SHP77 treated with DMSO at 0.1 percent for 48 hours (cell line): ENCODE data around the gene IGSF9B.

Experiments used
- DNase-seq: peaks from one replicate; lab custom pipeline; 2025; lab: John Stamatoyannopoulos, UW

Gene IGSF9B

DNA sequence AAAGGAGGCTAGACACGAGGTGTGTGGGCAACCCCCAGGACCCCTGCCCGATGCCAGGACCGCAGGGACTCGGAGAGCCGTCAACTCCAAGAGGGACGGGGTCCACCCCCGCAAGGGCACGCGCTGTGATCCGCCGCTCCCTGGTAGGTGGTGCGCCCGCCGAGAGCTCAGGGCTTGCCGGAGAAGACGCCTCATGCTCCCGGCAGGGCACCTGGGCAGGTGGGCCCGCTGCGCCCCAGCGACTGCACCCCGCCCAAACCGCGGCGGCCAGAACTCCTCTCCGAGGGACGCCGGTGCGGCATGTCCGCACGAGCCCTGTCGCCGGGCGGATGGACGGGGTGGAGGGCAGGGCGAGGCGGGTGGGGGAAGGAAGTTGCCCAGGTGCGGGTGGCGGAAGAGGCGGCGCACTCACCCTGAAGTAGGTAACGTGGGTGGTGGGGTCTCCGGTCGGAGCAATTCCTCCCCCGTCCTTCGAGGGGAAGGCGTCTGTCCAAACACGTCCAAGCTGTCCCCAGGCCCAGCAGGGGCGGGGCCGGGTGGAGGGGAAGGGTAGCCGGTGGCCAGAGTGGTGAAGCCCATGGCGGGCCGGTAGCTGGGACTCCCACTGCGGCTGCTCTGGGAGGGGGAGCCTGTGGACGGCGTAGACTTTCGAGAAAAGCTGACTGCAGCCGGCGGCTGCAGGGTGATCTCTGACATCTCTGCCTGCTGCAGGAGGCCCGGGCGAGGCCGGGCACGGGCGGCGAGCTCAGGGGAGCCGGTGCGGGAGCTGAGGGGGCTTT, 37.2 kb downstream of the IGSF9B start:
- DNase-seq = no peak

DNA sequence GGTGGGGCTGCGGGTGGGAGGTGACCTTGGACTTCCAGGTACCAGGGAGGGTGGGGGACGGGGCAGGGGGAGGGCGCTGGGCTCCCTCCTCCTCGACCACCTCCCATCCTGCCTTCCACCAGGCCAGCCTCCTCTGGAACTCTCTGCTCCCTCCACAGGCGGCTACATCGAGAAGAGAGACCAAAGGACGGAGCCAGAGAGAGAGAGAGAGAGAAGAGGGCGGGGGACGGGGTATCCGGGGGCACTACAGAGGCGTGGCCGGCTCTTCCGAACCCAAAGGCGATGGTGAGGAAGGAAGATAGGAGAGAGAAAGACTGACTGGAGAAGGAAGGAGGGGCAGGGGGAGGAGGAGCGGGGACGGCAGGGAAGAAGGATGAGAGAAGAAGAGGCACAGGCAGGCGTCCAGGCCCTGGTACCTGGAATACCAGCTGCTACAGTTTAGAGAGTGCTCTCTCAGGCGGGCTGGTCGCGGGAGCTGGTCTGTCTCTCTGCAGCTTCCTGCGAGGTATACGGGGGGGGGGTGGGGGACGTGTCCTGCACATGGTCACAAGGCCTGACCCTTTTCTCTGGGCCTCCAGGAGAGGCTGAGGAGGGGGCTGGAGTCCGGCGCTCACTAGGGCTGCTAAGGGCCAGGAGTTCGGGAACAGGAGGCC, 38.0 kb downstream of the IGSF9B start:
- DNase-seq = no peak

DNA sequence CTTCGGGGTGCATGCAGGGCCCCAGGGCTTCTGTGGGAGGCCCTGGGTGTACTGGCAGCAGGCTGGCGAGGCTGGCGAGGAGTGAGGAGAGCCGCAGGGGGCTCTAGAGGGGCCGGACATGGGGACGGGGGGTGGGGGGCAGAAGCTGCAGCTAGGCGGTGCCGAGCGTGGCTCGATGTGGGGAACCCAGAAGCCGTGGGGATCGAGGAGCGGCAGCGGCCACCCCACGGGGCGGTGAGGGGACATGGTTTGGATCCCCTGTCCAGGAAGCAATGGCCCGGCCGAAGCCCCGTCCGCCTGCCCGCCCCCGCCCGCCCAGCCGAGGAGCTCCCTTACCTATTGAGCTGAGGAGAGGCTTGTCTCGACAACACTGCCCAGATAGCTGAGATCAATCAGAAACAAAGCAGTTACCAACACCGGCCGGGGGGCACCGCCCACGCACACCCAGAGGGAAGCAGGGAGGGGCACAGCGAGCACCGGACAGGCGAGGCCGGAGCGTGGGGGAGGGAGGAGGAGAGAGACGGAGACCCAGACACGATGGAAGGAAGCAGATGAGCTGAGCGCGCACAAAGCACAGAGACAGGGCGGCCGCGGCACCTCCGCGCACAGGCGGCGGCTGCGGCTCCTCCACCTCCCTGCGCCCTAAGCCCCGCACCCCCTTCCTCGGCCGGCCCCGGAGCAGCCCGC, 38.7 kb downstream of the IGSF9B start:
- DNase-seq = no peak

DNA sequence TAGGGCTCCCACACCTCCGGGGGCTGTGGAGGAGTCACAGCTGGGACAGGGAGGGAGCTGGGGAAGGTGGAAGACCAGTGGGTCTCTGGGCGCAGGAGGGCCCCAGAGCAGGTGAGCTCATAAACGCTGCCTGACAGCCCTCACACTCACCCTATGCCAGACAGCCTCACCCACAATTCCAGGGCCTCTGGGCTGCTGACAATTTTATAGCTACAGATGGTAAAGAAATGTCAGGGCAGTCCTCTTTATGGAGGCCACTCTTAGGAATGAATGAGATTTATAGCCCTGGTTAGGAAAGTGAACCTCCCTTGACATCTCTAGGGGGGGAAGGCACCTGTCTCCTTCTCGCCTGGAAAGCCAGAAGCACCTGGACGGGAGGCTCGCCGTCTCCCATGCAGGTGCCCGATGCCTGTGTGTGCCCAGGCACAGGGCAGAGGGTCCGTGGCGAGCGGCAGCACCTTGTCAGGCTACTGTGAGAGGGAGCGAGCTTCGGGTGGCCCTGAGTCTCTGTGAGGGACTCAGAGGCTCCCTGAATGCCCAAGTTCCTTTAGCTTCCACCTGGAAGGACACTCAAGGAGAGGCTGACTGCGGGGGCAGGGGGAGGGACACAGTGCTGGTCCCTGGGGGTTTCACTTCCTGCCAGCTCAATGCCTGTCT, 39.9 kb downstream of the IGSF9B start:
- DNase-seq = no peak

DNA sequence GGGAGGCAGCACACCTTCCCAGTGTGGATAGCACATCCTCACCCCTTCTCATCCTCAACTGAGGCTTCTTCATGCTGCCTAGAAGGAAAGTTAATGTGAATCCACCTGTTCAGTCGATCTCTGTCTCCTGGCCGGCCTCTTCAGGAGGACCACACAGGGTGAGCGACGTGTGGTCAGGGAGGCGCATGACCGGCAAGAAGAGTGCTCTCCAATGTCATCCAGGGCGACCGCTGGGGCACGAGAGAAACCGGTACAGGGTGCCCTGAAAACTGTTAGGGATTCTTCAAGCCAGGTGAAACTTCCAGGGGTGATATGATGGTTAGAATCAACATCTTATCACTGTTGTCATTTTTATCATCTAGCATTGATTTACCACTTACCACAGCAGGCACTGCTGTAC, 43.0 kb downstream of the IGSF9B start:
- no peak for DNase-seq

DNA sequence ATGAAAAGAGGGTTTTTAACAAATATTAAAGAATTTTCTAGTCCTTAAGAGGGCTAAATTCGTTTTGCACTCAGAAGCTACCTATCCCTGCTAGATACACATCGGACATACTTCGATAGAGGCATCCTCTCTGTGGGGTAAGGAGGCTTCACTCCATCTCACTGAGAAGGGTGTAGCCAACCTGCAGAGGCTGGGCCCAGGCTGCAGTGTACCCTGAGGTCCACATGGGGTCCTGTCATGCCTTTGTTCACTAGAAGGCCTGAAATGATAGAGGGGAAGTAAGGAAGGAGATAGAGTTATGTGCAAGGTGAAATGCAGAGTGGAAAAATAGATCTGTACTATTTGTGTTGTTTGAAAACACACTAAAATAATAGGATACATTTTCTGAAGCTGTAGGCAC, 45.6 kb downstream of the IGSF9B start:
- DNase-seq = no peak

DNA sequence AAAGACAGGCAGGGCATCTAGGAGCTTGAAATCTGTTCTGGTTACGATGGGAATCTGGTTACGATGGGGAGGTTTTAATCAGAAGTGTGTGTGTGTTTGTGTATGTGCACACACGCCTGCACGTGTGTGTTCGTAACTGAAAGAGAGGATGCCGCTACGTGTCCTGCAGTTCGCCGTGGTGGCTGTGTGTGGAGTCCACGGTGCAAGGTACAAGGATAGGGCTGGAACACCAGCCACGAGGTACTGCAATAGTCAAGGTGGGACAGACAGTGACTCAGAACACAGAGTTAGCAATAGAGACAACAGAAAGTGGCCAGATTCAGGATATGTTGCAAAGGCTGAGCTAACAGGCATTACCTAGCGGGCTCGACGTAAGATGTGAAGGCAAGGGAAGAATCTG, 46.7 kb downstream of the IGSF9B start:
- DNase-seq = no peak

DNA sequence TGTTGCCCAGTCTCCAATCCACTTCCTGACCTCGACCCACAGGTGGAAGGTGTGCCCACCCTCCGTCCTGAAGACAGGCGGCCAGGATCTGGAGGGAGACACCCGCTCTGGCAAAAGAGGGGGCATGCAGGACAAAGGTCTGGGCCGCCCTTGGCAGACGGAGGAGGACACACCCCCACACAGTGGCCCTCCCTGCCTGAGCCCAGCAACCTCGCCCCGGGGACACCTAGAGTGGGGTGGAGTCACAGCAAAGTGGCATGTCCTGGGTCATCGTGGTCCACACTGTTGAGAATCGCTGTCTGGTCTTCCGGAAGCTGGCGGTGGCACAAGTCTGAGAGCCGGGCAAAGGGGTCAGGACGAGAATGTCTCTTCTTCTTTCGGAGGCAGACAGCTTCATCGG, 47.9 kb downstream of the IGSF9B start:
- no peak for DNase-seq

DNA sequence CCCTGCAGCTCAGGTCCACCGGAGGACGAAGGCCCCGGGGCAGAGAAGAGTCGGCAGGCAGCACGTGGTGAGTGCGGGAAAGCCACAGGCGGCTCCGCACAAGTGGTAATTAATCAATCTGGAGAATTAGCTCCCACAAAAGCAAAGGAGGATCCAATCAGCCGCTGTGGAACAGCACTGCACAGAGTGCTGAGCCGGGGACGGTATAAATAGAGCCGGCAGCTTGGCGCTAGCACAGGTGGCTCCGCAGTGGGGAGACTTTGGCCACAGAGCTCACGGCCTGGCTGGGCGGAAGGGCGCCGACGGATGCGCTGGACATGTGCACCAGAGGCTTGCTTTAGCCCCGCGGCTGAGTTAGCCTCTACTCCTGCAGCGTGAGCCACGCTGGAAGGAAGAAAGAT, 48.9 kb downstream of the IGSF9B start:
- no peak for DNase-seq

DNA sequence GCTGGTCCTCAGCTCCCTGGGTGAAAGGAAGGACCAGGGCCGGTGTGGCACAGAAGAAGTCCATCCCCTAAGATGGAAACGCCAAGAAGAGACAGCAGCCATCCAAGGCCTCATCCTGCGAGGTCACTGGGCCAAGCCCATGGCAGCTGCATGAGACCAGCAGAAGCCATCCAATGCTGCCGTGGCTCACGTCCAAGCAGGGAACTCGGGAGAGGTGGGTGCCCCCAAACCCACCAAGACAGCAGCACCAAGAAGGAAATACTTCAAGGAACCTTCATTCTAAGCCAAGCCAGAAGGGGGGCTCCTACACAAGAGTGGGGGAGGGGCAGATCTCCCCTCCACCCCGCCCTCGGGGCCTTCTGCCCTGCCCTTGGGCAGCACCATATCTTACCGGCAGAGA, 49.6 kb downstream of the IGSF9B start:
- no peak for DNase-seq

DNA sequence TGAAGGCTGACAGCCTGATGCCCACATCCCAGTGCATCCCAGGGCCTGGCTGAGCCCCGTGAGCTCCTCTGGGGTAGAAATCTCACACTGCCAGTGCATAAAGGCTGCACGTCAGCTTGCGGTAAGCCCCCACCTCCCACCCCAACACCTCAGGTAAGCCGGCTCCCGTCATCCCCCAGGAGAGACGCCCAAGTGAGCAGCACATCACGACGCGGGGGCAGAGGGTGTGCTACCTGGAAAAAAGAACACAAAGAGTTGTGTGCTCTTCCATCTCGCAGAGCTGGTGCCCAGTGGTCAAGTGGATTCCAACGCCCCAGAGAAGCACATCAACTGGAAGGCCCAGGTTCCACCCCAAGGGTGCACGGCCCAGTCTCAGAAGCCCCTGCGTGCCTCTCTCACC, 50.0 kb downstream of the IGSF9B start:
- DNase-seq = no peak

DNA sequence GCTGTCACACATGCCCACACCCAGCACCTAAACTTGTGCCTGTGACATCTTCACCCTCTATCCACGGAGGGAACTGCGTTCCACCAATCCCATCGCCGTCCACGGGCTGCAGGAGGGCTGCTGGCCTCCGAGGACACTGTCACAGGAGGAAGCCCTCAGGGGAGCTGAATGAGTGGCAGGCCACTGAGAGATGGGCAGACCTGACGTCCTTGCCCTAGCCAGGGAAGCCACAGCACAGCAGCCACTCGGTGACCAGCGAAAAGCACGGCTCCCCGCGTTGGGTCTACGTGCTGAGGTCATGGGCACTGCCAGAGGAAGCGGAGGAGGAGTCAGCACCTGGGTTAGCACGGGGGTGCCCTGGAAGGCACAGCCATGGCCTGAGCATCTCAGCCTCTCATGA, 50.5 kb downstream of the IGSF9B start:
- no peak for DNase-seq

DNA sequence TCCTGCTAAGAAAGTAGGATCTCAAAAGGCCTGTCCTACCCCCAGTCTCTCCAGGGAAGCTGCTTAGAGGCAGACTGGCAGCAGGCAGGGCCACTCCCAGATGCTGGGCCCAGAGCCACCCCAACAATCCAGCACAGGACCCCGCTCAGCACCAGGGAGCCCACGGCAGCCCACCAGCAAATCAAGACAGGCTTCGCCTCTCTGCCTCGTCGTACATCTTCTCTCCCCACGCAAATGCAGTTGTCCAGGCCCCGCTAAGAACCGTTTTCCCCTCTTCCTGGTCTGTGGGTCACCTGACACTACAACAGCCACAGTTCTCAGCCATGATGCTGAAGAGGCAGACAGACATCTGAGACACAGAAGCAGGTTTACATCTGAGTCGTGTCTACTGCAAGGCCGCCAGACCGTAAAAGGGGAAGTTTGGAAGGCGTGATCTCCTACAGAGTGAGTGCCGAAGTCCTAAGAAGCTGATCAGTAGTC, 51.1 kb downstream of the IGSF9B start:
- DNase-seq = no peak

DNA sequence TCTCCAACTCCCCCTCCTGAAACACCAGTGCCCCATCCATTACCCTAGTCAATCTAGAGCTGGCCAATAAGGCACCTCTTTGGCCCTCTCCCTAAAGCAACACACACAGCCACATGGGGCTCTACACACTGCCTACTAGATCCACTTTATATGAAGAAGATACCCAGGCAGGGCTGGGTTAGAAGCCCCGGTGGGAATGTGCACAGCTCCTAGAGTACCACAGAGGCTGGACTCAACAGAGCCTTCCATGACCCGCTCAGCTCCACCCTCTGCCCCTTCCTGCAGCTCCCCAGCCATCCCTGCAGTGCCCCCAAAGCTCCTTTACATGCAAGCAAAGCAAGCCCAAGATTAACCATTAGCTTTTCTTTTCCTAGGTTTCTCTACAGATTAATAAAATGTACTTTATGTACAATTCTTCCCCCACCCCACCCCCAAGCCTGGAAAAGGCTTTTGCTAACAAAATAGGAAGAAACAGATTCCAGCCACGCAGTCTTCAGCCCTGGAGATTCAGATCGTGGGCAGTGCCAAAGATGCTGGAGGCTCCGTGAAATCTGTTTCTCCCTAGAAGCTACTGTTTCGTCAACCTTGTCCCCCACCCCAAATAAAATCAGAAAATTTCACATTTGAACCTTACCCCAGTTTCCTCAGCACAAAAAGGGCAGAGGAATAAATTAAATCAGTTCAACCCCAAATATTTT, 51.8 kb downstream of the IGSF9B start:
- DNase-seq = no peak

DNA sequence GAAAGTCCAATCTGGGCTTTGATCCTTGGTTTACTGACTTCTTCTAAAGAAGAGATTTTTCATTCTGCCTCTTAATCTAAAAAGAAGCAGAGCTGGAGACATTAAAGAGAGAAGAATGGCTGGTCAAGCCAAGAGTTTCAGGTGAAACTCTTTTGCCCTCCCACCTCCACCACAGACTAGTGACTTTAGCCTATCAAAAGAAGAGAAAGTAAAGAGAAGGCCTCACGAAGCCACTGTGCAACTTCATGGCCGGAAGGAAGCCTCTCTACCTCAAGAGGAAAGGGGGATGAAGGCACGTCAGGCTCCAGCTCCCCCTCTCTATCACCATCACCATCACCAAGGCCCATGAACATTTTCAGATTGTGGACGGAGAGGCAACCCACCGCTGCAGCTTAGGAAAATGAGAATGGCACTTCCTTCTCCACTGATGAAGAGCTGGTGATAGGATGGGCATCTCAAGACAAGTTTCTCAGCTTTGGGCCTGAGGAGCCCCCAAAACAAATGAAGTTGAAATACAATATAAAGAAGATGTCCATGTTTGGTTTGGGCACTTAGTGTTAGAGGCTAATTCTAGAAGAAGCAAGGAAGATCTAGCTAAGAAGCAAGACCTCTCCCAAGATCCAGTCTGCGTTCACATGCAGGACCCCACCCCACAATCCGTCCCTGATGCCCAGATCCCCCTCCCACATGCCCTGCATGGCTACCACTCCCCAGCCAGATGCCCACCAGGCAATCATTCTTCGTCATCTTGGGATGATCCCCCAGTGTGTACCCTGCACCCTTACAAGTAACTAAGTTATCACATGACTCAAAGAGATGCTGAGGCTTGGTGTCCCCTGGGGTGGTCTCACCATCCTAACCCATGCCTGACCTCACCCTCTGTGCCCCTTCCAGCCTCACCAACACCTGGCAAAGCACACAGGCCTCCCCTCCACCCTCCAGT, 52.6 kb downstream of the IGSF9B start:
- no peak for DNase-seq

DNA sequence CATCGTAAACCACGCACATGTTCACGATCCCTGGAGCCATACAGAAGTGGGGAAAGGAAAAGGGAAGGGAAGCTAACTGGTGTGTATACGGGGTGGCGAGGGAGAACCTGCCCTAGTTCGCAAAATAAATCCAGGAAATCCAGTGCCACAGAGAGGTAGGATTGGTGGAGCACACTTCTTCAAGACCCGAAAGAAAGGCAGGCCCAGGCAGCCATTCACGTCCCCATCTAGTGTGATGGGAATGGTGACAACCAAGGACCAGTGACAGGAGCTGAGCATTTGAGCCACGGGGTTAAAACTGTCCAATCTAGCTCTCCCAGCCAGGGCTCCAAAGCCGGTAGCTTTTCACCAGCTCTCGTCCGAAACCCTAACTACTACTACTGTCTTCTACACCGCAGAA, 53.7 kb downstream of the IGSF9B start:
- DNase-seq = no peak

DNA sequence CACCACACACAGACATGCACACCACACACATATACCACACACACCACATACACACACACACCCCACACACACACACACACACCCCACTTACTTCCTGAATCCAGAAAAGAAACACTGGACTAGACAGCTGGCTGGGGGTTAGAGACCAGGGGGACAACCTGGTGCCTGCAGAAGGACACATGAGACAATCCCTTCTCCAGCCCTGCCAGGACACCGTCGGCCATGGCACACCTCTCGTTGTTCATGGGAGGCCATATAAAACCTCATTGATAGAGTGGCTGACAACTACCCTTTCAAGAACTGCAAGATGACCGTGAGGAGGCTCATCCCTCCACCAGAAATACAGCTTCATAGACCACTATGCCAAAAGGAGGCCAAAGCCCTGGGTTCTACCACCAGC, 54.3 kb downstream of the IGSF9B start:
- DNase-seq = no peak

DNA sequence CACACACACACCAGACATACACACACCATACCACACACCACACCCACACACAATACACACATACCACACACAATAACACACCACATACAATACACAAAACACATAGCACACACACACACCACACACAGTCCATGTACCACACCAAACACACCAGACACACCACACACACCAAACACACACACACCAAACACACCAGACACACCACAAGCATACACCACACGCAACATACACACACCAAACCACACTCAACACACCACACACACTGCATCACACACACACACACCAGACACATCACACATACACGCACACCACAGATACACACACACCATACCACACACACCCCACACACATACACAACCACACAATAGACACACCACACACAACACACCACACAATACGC, 54.8 kb downstream of the IGSF9B start:
- no peak for DNase-seq

DNA sequence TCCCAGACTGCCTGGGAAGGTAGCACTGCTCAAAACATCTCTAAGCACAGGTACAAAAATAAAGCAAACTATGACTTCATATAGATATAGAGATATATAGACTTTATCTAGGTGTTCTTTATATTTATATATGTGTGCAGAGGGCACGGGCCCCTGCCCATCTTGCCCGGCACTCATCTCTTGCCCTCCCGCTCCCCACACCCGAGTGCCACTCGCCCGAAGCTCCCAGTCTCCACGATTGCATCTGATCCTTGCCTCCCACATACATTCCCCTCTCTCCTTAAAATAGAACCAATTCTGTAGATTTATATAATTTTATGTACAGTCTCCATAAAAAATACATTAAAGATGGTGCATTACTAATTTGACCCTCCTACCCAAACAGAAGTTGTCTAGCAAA, 55.5 kb downstream of the IGSF9B start:
- no peak for DNase-seq

DNA sequence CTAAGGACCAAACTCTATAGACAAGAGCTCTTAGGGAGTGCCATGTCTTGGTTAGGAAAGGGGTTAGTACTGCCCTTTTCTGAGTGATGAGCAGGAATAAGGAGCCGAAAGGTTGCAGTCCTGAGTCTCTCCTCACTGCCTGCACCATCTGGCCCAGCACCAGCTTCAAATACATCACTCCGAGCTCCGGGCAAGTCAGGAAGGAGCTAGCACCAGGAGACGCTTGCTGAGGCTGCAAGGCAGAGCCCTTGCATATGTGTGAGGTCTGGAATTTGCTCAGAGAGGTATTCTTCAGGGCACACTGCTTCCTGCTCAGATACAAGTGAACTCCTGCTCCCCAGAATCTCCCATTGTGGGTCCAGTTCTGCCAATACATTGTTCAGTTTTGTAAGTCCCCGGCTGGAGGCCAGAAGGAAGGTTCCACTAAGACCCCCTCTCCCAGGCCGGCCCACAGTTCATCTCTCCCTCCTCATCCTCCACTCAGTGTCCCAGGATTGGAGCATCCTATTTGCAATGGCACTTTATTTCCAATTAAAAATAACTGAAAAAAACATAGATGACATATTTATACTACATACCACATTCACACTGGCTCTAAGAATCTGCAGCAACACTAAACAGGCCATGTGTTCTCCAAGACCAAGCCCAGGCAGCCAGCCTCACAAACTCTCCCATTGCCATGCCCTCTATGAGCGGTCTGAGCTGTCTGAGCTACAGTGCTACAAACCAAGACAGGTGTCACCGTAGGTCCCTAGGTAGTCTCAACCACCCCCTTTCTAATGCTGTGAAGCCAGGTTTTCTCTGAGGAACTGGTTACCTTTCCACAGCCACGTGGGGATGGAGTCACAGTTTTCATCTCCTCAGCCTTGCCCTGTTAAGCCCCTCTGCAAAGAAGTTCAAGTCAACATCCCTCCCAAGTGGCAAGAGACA, 56.3 kb downstream of the IGSF9B start:
- no peak for DNase-seq
